Effector memory CD8-positive, alpha-beta T cell (primary cell): ENCODE data around the gene LMNA.

Experiments used
- ATAC-seq: fragments of 150-1000 bp; cut with Tn5 transposase; replicated peaks from 2 replicates; pipeline ENCODE4 v1.10.0; 2021; ENCODE audit warnings: mild to moderate bottlenecking, moderate library complexity
- DNase-seq, 3 experiments: peaks; one replicate each; pipeline ENCODE4 v3.0.0; 2021
- H3K27ac Mint-ChIP-seq, 2 donors: one replicate each; pipeline ENCODE4 v1.8.0; 2022; ENCODE audit warnings: mild to moderate bottlenecking in 2 of 2, mixed read lengths in 2 of 2, moderate library complexity in 2 of 2
- H3K27me3 Mint-ChIP-seq, 2 donors: one replicate each; pipeline ENCODE4 v1.8.0; 2022; ENCODE audit warnings: mixed read lengths in 2 of 2
- H3K36me3 Mint-ChIP-seq: one replicate; pipeline ENCODE4 v1.8.0; 2022; ENCODE audit warnings: mild to moderate bottlenecking, moderate library complexity, mixed read lengths; ENCODE audit not compliant: insufficient read depth
- H3K4me1 Mint-ChIP-seq, 2 donors: one replicate each; pipeline ENCODE4 v1.8.0; 2022; ENCODE audit warnings: low read depth in 2 of 2, mixed read lengths in 2 of 2
- H3K4me3 Mint-ChIP-seq, 2 donors: one replicate each; pipeline ENCODE4 v1.8.0; 2022; ENCODE audit warnings: mild to moderate bottlenecking in 2 of 2, mixed read lengths in 2 of 2, moderate library complexity in 2 of 2
- H3K9me3 Mint-ChIP-seq, 2 donors: one replicate each; pipeline ENCODE4 v1.8.0; 2022; ENCODE audit warnings: mixed read lengths in 2 of 2

Gene LMNA

DNA sequence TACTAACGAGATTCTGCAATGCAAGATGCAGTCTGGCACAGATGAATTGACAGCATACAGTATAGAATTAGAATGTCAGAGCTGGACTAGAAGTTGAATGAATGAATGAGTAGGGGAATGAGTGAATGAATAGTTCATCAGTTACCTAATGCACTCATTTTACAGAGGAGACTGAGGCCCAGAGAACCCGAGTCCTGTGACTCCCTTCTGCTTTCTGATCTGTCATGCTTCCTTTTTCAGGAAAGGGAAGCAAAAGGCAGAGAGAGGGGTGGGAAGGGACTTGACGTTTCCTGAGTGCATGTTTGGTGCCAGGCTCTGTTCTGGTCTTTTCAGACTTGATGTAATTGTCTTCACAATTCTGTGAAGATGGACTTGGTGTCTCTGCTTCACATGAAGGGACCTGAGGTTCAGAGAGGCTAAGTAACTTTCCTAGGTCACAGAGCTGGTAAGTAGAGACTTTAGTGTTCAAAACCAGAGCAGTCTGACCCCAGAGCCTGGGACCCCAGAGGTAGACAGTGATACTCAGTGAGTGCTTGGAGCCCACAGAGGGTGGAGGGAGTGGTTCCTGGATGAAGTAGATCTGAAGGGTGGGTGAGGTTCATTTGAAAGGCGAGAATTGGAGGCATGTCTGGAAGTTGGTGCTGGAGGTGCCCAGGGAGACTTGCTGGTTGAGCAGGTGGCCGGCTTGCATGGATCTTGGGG lies 24.2 kb upstream of the LMNA start:
- Mint-ChIP-seq H3K4me1 (peaks cover 3 to 8% of the 10 kb centered on the region in 2 donors), H3K27ac (no peak overlapping the region), H3K9me3 (no peaks in the 10 kb centered on the region), H3K4me3 (no peak overlapping the region), H3K27me3 (peaks cover 18 to 41% of the 10 kb centered on the region in 2 donors), H3K36me3 (peaks cover 6% of the 10 kb centered on the region)
- ATAC-seq (no peak), DNase-seq (no peak)

DNA sequence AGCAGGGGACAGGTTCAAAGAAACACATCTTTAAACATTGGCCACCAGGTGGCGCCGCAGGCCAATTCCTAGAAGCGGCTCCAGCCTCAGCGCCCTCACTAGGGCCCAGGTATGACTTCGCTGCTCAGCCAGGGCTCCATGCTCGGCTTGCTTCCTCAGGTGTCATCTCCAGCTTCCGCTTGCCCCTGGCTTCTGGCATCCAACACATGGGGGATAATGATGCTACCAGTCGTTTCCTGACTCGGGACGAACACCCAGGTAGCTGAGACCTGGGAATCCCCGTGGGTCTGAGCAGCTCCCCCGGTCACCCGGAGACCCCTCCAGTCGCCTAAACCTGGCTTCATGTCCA lies 23.7 kb upstream of the LMNA start:
- Mint-ChIP-seq H3K36me3 (peaks cover 4% of the 10 kb centered on the region), H3K4me3 (no peak overlapping the region), H3K9me3 (no peaks in the 10 kb centered on the region), H3K4me1 (peaks cover 7 to 8% of the 10 kb centered on the region in 2 donors), H3K27ac (no peak overlapping the region), H3K27me3 (peaks cover 15 to 36% of the 10 kb centered on the region in 2 donors)
- ATAC-seq: peak; percentile 99
- DNase-seq: peak; percentile 82 to 87 (median 83)

DNA sequence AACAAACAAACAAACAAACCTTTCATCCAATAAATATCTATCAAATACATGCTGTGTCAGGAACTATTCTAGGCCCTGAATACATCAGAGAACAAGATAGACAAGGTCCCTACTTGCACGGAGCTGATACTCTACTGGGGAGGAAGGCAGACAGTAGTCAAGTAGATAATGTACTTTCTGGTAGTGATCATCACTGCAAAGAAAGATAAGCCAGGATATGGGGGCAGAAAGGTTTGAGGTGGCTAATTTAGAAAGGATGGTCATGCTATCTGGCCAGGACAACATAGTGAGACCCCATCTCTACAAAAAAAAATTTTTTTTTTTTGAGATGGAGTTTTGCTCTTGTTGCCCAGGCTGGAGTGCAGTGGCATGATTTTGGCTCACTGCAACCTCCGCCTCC lies 22.9 kb upstream of the LMNA start:
- no peak for ATAC-seq
- DNase-seq: no peak
- H3K4me1 Mint-ChIP-seq: peaks cover 15% of the 10 kb centered on the region in 2 donors
- no peak overlapping the region for H3K27ac Mint-ChIP-seq
- H3K9me3 Mint-ChIP-seq: no peaks in the 10 kb centered on the region
- H3K27me3 Mint-ChIP-seq: peaks cover 11 to 29% of the 10 kb centered on the region in 2 donors
- peaks cover 12% of the 10 kb centered on the region for H3K36me3 Mint-ChIP-seq
- no peak overlapping the region for H3K4me3 Mint-ChIP-seq

DNA sequence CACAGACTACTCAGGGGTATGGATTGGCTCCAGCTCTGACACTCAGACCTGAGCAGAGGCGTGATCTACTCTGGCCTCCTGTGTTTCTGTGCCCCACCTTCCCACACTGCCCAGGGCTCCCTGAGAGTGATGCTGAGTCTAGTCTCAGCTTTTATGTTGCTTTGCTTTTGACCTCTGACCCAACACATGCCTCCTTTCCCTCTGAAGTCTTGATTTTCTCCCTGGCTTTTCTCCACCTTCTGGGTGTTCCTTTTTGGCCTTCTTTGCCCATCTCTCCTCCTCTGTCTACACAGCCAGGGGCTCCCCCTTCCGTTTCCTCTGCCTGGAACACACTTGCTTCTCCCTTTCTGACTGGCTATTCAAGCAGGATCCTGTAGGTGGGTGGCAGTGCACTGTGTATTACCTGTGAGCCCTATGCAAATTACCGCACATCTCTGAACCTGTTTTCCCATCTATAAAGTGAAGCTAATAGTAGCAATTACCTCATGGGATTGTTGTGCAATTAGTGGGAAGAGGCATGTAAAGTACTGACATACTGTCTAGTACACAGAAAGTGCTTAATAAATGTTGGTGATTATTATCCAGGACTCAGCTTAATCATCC lies 18.5 kb upstream of the LMNA start:
- no peak for ATAC-seq
- Mint-ChIP-seq H3K4me3 (peak overlapping the region; percentile 62 to 63), H3K27ac (peak overlapping the region; percentile 93 to 97), H3K27me3 (peaks cover 0 to under 1% of the 10 kb centered on the region in 2 donors), H3K36me3 (peaks cover 26% of the 10 kb centered on the region), H3K9me3 (no peaks in the 10 kb centered on the region), H3K4me1 (peaks cover 33 to 34% of the 10 kb centered on the region in 2 donors)
- no peak for DNase-seq

DNA sequence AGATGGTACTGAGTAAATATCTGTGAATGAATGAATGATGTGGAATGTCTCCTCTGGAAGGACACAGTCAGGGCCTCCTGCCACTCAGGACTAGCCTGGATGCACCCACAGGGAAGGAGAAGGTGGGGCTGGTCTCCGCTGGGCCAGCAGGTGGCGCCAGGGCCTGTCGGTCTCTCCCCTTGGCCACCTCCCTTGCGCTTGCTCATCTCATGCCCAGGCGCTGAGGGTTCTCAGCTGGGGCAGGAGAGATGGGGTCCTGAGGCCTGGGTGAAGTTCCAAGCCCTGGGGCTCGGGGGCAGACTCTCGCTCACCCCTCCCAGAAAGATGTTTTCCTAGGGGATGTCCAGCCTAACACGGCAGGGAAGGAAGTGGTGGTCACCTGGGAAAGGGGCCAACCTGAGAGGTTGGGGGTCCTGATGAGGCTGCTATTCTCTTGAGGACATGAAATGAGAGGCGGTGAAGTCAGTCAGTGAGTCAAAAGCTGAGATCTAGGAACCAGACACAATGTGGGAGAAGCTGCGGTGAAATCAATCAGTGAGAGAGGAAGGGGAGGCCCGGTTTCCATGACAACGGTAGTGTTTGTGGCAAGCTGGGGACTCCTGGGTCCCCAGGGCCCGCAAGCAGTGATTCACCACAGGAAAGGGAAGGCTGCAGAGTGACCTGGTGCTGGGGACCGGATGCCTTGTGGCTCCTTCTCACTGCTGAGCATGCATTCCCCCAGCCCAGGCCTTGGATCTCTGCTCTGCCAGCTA lies 17.7 kb upstream of the LMNA start:
- H3K27me3 Mint-ChIP-seq: no peaks in the 10 kb centered on the region
- H3K4me3 Mint-ChIP-seq: peak overlapping the region; percentile 62 to 63
- H3K27ac Mint-ChIP-seq: peak overlapping the region; percentile 93 to 97
- ATAC-seq: peak; percentile 86
- peak; percentile 84 to 89 (median 86) for DNase-seq
- peaks cover 33 to 34% of the 10 kb centered on the region in 2 donors for H3K4me1 Mint-ChIP-seq
- peaks cover 30% of the 10 kb centered on the region for H3K36me3 Mint-ChIP-seq
- no peaks in the 10 kb centered on the region for H3K9me3 Mint-ChIP-seq

DNA sequence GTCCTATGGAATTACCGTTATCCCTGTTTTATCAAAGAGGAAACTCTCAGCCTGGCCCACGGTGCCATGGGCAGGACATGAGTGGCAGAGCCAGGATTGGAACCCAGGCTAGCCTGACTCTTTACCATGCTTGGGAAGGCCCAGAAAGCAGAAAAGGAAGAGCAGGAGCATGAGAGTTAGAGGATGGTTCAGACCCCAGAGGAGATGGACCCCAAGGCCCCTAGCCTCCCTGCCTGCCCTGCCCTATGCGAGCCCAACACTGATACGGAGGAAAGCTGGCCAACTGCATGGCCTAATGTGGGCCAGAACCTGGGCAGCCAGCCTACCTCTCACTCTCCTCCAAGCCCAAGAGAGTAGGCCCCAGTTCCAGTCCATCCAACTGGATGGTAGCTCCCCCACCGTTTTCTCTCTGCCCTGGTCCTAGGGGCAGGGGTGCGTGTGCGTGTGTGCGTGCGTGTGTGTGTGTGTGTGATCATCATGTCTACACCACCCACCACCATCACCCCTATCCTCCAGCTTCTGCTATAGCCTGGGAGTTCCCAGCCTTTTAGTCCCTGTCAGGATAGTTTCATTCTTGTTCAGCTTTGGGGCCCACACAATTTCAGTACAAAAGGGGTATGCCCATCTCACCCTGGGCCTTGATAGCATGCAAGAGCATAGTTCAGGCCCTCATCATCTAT lies 16.9 kb upstream of the LMNA start:
- Mint-ChIP-seq H3K9me3 (no peaks in the 10 kb centered on the region), H3K27ac (peak overlapping the region; percentile 93 to 97), H3K27me3 (no peaks in the 10 kb centered on the region), H3K36me3 (peaks cover 30% of the 10 kb centered on the region), H3K4me3 (peak overlapping the region in 1 of 2 donors; percentile 62), H3K4me1 (peaks cover 33 to 34% of the 10 kb centered on the region in 2 donors)
- DNase-seq: no peak
- ATAC-seq: no peak

DNA sequence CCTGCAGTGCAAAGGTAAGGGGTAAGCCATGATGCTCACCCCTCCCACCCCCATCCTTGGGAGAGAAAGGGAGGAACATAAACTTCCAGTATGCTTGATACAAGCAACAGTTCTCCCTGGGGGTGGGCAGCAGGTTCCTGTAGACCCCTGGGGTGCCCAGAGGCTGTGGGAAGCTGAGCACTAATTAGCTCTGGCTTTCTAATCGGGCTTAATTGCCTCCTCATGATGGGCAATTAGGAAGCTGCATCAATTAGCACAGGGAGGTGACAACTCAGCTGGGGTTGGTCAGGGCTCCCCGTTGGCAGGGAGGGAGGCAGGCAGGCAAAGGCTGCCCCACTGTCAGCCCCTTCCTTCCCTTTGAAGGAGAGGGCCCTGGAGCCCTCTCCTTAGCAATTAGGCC lies 15.7 kb upstream of the LMNA start:
- ATAC-seq (no peak), DNase-seq (no peak)
- Mint-ChIP-seq H3K27me3 (no peaks in the 10 kb centered on the region), H3K4me3 (no peak overlapping the region), H3K4me1 (peaks cover 40% of the 10 kb centered on the region in 2 donors), H3K36me3 (peaks cover 40% of the 10 kb centered on the region), H3K9me3 (no peaks in the 10 kb centered on the region), H3K27ac (peak overlapping the region; percentile 93 to 97)

DNA sequence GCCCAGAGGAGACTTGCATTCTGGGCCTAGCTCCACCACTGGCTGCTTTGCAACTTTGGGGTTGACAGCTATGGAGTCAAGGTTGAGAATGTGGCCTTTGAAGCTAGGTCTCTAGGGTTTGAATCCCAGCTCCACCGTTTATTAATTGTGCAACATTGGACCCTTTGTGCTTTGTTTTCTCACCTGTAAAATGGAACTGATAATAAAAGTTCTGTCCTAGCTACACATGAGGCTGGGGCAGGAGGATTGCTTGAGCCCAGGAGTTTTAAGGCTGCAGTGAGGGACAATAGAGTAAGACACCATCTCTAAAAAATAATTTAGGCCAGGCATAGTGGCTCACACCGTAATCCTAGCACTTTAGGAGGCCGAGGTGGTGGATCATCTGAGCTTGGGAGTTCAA lies 15.2 kb upstream of the LMNA start:
- Mint-ChIP-seq H3K4me3 (no peak overlapping the region), H3K4me1 (peaks cover 44 to 45% of the 10 kb centered on the region in 2 donors), H3K36me3 (peaks cover 43% of the 10 kb centered on the region), H3K9me3 (no peaks in the 10 kb centered on the region), H3K27ac (peak overlapping the region; percentile 93 to 97), H3K27me3 (no peaks in the 10 kb centered on the region)
- ATAC-seq: no peak
- no peak for DNase-seq

DNA sequence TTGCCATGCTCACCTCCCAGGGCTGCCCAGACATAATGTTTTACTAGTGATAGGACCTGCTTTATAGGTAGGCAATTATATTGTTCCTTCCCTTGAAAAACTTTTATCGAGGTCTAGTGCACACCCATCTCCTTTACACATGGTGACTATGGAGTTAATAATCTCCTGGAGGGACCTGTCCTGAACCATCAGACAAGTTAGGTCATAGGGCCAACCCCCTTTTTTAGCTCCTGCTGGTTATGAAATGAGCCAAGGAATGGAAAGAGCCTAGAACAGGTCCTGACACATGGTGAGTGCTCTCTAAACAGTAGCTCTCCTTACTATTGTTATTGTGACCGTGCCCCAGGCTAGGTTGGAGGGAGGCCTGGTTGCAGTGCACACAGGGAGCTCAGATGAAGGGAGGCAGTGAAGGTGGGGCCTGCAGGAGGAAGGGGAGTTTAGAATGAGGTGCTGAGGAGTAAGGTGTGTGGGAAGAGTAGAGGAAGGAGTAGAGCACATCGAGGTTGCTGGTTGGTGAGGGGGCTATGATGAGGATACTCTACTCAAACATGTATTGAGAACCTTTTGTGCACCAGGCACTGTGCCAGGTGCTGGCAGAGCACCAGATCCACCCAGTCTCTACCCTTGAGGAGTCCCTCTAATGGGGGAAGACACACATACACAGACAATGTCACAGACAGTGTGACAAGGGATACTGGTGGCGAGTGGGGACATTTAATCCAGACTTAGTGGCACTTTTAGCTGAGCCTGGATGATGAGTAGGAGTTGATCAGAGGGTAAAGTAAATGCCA lies 14.1 kb upstream of the LMNA start:
- Mint-ChIP-seq H3K36me3 (peaks cover 48% of the 10 kb centered on the region), H3K4me1 (peaks cover 48 to 52% of the 10 kb centered on the region in 2 donors), H3K27ac (peak overlapping the region; percentile 59), H3K9me3 (no peaks in the 10 kb centered on the region), H3K27me3 (no peaks in the 10 kb centered on the region), H3K4me3 (no peak overlapping the region)
- DNase-seq (no peak), ATAC-seq (no peak)

DNA sequence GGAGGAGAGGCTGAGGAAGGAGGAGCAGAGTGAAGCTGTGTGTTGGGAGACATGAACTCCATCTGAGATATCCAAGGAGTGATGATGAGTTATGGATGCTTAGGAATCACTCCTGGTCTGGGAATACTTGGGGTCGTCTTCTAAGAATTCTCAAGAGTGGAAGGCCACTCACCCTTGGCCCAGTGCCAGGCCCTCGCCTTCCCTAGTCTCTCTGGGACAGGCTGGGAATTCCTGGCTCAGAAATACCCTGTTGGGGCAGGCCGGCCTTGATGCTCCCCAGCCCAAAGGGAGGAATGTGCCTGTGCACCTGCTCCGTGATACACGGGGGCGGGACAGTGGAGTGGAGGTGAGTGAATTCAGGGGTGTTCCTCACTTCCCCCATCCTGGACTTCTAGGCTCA lies 12.6 kb upstream of the LMNA start:
- Mint-ChIP-seq H3K4me1 (peaks cover 43 to 54% of the 10 kb centered on the region in 2 donors), H3K9me3 (no peaks in the 10 kb centered on the region), H3K4me3 (no peak overlapping the region), H3K27me3 (no peaks in the 10 kb centered on the region), H3K36me3 (peaks cover 50% of the 10 kb centered on the region), H3K27ac (peak overlapping the region; percentile 59)
- ATAC-seq (no peak), DNase-seq (no peak)

DNA sequence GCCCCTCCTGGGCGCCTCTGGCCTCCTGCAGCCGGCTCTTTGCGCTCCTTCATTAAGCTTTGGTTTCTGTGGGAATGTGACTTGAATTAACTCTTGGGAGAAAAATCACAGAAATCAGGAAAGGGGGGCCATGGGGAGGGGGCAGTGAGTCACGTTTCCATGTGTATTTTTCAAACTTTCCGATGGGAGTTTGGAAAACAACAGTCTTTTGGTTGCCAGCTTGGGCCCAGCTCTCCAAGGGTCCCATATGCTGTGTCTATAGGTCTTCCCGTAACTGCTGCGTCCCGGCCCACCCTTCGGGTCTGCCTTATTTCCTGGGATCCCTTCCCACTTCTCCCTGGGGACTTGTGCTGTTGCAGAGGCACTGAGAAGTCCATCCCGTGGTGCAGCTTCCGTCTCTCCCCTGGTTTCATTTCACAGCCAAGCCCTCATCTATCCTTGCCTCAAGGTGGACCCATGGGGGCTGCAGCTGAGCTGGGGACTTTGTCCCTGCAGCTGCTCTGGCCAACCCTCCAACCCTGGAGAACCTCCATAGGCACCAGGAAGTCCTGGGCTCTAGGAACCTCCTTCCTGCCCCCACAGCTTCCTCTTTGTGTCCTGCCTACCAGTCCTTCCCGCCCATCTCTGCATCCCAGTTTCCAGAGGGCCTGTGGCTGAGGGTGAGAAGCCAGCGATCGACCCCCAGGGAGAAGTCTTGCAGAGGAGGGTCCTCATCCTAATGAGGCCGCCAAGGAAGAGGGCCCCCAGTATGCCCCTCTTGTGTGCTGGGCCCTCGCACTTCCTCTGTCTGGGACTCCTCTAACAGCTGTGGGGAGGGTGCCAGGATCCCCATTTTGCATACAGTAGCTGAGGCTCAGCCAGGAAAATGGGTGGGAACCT lies 11.6 kb upstream of the LMNA start:
- peak overlapping the region; percentile 99 to 100 for H3K27ac Mint-ChIP-seq
- no peak for ATAC-seq
- H3K4me1 Mint-ChIP-seq: peaks cover 34 to 46% of the 10 kb centered on the region in 2 donors
- no peaks in the 10 kb centered on the region for H3K9me3 Mint-ChIP-seq
- peaks cover 46% of the 10 kb centered on the region for H3K36me3 Mint-ChIP-seq
- no peaks in the 10 kb centered on the region for H3K27me3 Mint-ChIP-seq
- DNase-seq: no peak
- H3K4me3 Mint-ChIP-seq: peak overlapping the region in 1 of 2 donors; percentile 80

DNA sequence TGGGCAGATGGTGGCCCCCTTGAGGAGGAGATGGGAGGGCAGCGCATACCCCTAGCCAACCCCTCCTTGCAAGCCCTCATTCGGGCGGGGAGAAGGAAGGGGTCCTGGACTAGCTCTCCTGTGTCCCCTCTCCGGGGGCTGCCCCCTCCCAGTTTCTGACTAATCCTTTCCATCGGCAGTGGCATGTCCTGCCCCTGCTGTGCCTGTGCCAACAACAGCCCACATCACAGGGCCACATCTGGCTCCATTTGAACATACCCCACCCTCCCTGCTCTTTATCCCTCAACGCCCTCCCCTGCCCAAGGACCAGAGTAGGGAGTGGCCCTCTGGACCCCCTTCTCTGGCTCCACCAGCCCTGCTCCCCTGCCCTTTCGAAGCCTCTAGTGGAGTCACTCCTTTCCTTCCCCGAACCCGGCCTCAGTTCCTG lies 11.0 kb upstream of the LMNA start:
- Mint-ChIP-seq H3K4me3 (peak overlapping the region; percentile 80 to 83), H3K4me1 (peaks cover 28 to 39% of the 10 kb centered on the region in 2 donors), H3K9me3 (no peaks in the 10 kb centered on the region), H3K36me3 (peaks cover 41% of the 10 kb centered on the region), H3K27me3 (no peaks in the 10 kb centered on the region), H3K27ac (peak overlapping the region; percentile 99 to 100)
- no peak for ATAC-seq
- no peak for DNase-seq
